Stimulated activated CD8-positive, alpha-beta memory T cell treated with anti-CD3 and anti-CD28 coated beads, Interleukin-15, amount 100 ng/mL, for 48 hours (primary cell): Measurements from ENCODE around the gene SHOX.
"Not testable (repeated sequence)": the region's sequence is repeated elsewhere in the genome, so short reads cannot be mapped to it uniquely, and the experiment has no call there.

ENCODE experiments used
- DNase-seq, 2 donors: peaks; one replicate each; pipeline ENCODE4 v3.0.0-alpha.2; 2020; ENCODE audit warnings: low read depth in 2 of 2

The SHOX gene

GRCh38 chrX:621705-622503, 8.7 kb upstream of the SHOX start:
- DNase-seq: no peak

- not testable (repeated sequence) for DNase-seq
These were observed 7.8 kb upstream of the SHOX start for GRCh38 chrX:622802-623201.

GRCh38 chrX:623268-623598, 7.4 kb upstream of the SHOX start:
- no peak for DNase-seq

- DNase-seq: no peak
These were observed 6.8 kb upstream of the SHOX start for GRCh38 chrX:623599-624315.

GRCh38 chrX:625137-625691, 5.4 kb upstream of the SHOX start:
- DNase-seq: no peak

- DNase-seq: not testable (repeated sequence)
These were observed 4.5 kb upstream of the SHOX start for GRCh38 chrX:626047-626446.

GRCh38 chrX:626745-627509, 3.7 kb upstream of the SHOX start:
- DNase-seq: no peak

- DNase-seq: no peak
These were observed 3.0 kb upstream of the SHOX start for GRCh38 chrX:627510-627981.

DNA sequence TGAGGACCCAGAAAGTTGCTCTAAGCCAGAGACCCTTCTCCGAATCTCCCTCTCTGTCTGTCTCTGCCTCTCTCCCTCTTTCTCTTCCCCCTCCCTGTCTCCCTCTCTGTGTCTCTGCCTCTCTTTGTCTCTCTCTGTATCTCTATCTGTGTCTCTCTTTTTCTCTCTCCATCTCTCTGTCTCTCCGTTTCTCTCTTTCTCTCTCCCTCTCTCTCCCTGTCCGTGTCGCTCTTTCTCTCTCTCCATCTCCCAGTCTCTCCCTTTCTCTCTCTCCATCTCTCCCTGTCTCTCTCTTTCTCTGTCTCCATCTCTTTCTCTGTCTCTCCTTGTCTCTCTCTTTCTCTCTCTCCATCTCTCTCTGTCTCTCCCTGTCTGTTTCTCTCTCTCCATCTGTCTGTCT, 2.6 kb upstream of the SHOX start:
- no peak for DNase-seq

GRCh38 chrX:629230-630006, 1.2 kb upstream of the SHOX start:
- no peak for DNase-seq

GRCh38 chrX:630007-630611, 482 bp upstream of the SHOX start:
- no peak for DNase-seq

DNA sequence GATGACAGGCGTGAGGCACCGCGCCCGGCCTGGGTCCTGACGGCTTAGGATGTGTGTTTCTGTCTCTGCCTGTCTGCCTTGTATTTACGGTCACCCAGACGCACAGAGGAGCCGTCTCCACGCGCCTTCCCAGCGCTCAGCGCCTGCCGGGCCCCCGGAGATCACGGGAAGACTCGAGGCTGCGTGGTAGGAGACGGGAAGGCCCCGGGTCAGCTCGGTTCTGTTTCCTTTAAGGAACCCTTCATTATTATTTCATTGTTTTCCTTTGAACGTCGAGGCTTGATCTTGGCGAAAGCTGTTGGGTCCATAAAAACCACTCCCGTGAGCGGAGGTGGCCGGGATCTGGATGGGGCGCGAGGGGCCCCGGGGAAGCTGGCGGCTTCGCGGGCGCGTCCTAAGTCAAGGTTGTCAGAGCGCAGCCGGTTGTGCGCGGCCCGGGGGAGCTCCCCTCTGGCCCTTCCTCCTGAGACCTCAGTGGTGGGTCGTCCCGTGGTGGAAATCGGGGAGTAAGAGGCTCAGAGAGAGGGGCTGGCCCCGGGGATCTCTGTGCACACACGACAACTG, 1.3 kb downstream of the SHOX start:
- no peak for DNase-seq

DNA sequence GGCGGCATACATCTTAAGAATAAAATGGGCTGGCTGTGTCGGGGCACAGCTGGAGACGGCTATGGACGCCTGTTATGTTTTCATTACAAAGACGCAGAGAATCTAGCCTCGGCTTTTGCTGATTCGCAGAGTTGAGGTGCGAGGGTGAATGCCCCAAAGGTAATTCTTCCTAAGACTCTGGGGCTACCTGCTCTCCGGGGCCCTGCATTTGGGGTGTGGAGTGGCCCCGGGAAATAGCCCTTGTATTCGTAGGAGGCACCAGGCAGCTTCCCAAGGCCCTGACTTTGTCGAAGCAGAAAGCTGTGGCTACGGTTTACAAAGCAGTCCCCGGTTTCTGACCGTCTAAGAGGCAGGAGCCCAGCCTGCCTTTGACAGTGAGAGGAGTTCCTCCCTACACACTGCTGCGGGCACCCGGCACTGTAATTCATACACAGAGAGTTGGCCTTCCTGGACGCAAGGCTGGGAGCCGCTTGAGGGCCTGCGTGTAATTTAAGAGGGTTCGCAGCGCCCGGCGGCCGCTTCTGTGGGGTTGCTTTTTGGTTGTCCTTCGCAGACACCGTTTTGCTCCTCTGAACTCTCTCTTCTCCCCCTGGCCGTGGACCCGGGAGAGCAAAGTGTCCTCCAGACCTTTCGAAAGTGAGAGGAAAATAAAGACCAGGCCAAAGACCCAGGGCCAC, 1.9 kb downstream of the SHOX start:
- no peak for DNase-seq

- no peak for DNase-seq
These were observed 2.7 kb downstream of the SHOX start for GRCh38 chrX:633043-633984.

DNA sequence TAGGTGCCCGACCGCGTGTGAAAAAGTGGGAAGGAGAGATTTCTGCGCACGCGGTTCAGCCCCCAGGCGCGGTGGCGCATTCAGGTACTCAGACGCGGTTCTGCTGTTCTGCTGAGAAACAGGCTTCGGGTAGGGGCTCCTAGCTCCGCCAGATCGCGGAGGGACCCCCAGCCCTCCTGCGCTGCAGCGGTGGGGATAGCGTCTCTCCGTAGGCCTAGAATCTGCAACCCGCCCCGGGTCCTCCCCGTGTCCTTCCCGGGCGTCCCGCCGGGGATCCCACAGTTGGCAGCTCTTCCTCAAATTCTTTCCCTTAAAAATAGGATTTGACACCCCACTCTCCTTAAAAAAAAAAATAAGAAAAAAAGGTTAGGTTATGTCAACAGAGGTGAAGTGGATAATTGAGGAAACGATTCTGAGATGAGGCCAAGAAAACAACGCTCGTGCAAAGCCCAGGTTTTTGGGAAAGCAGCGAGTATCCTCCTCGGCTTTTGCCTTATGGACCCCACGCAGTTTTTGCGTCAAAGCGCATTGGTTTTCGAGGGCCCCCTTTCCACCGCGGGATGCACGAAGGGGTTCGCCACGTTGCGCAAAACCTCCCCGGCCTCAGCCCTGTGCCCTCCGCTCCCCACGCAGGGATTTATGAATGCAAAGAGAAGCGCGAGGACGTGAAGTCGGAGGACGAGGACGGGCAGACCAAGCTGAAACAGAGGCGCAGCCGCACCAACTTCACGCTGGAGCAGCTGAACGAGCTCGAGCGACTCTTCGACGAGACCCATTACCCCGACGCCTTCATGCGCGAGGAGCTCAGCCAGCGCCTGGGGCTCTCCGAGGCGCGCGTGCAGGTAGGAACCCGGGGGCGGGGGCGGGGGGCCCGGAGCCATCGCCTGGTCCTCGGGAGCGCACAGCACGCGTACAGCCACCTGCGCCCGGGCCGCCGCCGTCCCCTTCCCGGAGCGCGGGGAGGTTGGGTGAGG, 3.7 kb downstream of the SHOX start:
- no peak for DNase-seq

GRCh38 chrX:635428-636090, 5.0 kb downstream of the SHOX start:
- no peak for DNase-seq

DNA sequence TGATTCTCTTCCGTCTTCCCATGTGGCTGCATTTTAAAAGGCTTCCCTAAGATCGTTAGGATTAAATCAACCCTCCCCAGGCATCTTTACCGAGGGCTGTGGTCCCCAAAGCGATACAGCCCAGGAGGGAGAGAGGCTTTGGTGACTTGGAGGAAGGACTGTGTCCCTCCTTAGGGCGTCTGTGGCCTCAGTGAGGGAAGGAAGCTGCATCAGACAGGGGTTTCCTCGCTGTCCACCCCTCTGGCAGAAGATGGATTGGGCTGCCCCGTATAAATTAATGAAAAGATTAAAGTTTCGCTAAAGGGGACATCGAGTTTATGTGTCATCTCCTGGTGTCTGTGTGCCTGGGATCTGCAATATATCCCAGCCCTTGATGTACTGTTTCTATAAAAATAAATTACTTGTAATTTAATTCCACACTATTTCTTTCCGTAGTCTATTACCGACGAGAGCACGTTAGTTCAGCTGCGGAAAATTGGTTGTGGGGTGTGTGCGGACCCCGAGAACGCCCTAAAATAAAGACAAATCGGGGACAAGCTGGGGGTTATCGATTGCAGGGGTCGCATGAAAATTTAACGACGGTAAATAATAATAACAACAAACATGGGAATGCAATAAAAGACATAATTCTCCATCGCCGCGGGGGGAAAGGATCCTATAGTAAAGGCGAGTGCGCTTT, 6.5 kb downstream of the SHOX start:
- DNase-seq: no peak
